Nephron progenitor cell (in vitro differentiated cells): ENCODE data around the gene SLC7A6.
A peak's percentile ranks its signal among the peaks of the same experiment; 100 is the strongest.

ENCODE experiments used
- DNase-seq: peaks from one replicate; pipeline ENCODE4 v3.0.0; 2021
- H3K27ac Mint-ChIP-seq: 2 replicates; pipeline ENCODE4 v1.8.0; 2021; ENCODE audit warnings: mild to moderate bottlenecking, moderate library complexity, mixed read lengths
- H3K27me3 Mint-ChIP-seq: 2 replicates; pipeline ENCODE4 v1.8.0; 2021; ENCODE audit warnings: mild to moderate bottlenecking, low read depth, mixed read lengths; ENCODE audit not compliant: poor library complexity
- H3K36me3 Mint-ChIP-seq: 2 replicates; pipeline ENCODE4 v1.8.0; 2021; ENCODE audit warnings: low read depth, mixed read lengths
- H3K4me1 Mint-ChIP-seq: 2 replicates; pipeline ENCODE4 v1.8.0; 2021; ENCODE audit warnings: mixed read lengths
- H3K4me3 Mint-ChIP-seq: 2 replicates; pipeline ENCODE4 v1.8.0; 2021; ENCODE audit warnings: mild to moderate bottlenecking, moderate library complexity, mixed read lengths
- H3K9me3 Mint-ChIP-seq: 2 replicates; pipeline ENCODE4 v1.8.0; 2021; ENCODE audit warnings: mild to moderate bottlenecking, moderate library complexity, mixed read lengths
- CTCF ChIP-seq: fragments of 200-600 bp; sonication (generic); IDR thresholded peaks from 2 replicates; pipeline ENCODE4 v1.5.0; 2021; ENCODE audit warnings: antibody characterized with exemption

SLC7A6 gene

GRCh38 chr16:68253721-68254120 is 10.6 kb upstream of the SLC7A6 start:
- no peak for DNase-seq
- Mint-ChIP-seq H3K4me1 (peaks cover 17% of the 10 kb centered on the region), H3K36me3 (peaks cover 25% of the 10 kb centered on the region), H3K9me3 (no peaks in the 10 kb centered on the region), H3K27ac (no peak overlapping the region), H3K27me3 (peaks cover 3% of the 10 kb centered on the region), H3K4me3 (no peak overlapping the region)
- TF ChIP-seq CTCF = no peak

GRCh38 chr16:68255712-68256111 is 8.6 kb upstream of the SLC7A6 start:
- Mint-ChIP-seq H3K9me3 (no peaks in the 10 kb centered on the region), H3K27me3 (peaks cover 3% of the 10 kb centered on the region), H3K4me3 (no peak overlapping the region), H3K36me3 (peaks cover 14% of the 10 kb centered on the region), H3K4me1 (peaks cover 18% of the 10 kb centered on the region), H3K27ac (no peak overlapping the region)
- no peak for TF ChIP-seq CTCF
- no peak for DNase-seq

- Mint-ChIP-seq H3K4me3 (no peak overlapping the region), H3K27ac (peak overlapping the region; percentile 97), H3K27me3 (peaks cover 4% of the 10 kb centered on the region), H3K9me3 (no peaks in the 10 kb centered on the region), H3K36me3 (peaks cover 6% of the 10 kb centered on the region), H3K4me1 (peaks cover 18% of the 10 kb centered on the region)
- no peak for DNase-seq
- TF ChIP-seq CTCF = no peak
These were observed 6.9 kb upstream of the SLC7A6 start for GRCh38 chr16:68257251-68257905.

GRCh38 chr16:68257906-68258800 is 6.2 kb upstream of the SLC7A6 start:
- Mint-ChIP-seq H3K27ac (peak overlapping the region; percentile 97), H3K36me3 (peaks cover 6% of the 10 kb centered on the region), H3K27me3 (peaks cover 6% of the 10 kb centered on the region), H3K4me3 (peak overlapping the region; percentile 35), H3K4me1 (peaks cover 20% of the 10 kb centered on the region), H3K9me3 (no peaks in the 10 kb centered on the region)
- no peak for TF ChIP-seq CTCF
- peak; percentile 76 for DNase-seq

- peaks cover 29% of the 10 kb centered on the region for H3K4me1 Mint-ChIP-seq
- H3K36me3 Mint-ChIP-seq = peaks cover 6% of the 10 kb centered on the region
- no peaks in the 10 kb centered on the region for H3K9me3 Mint-ChIP-seq
- DNase-seq = no peak
- H3K4me3 Mint-ChIP-seq = no peak overlapping the region
- no peak overlapping the region for H3K27ac Mint-ChIP-seq
- H3K27me3 Mint-ChIP-seq = peaks cover 6% of the 10 kb centered on the region
- no peak for TF ChIP-seq CTCF
These were observed 5.1 kb upstream of the SLC7A6 start for GRCh38 chr16:68259007-68259825.
